ENCODE measurements around the gene TAMALIN. TPM values are rescaled to one million over a fixed set of nuclear protein-coding genes. Genes with fewer than 3 reads are reported as not detected.

TAMALIN gene
- total RNA-seq, 1 donor from 2014 or later = 22.0 TPM

DNA sequence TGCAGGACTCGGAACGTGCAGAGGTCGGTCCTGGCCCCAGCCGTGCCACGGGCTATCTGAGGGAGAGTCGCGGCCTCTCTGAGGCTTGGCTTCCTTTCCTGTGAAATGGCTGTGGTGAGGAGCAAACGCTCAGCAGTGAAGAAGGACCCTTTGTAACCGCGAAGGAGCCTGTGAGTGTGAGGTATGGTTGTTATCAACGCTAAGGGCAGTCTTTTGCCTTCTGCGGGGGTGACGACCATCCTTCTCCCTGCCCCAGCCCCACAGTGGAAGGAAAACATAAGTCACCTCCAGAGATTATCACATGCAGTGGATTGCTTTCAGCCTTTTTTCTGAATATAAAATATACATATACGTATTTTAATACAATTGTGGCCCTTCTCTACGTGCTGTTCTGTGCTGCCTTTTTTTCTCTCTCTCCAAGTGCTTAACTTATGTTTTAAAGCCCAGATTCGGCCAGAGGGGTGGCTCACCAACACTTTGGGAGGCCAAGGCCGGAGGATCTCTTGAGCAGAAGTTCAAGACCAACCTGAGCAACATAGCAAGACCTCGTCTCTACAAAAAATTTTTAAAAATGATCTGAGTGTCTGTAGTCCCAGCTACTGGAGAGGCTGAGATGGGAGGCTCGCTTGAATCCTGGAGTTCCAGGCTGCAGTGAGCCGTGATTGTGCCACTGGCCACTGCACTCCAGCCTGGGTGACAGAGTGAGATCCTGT lies 17.4 kb downstream of the TAMALIN start:
- DNase-seq (ENCODE audit: low spot score in 2 of 2, unreplicated experiment in 2 of 2) = no peak
- Mint-ChIP-seq H3K4me1 (peaks cover 18% of the 10 kb centered on the region), H3K36me3 (no peaks in the 10 kb centered on the region), H3K27me3 (ENCODE audit: low read depth) (peaks cover 25% of the 10 kb centered on the region), H3K4me3 (peak overlapping the region; percentile 67), H3K27ac (peak overlapping the region; percentile 34), H3K9me3 (no peaks in the 10 kb centered on the region)
- peak; percentile 58 for TF ChIP-seq CTCF (IDR thresholded peaks at IDR 0.05; ENCODE audit: unreplicated experiment)

DNA sequence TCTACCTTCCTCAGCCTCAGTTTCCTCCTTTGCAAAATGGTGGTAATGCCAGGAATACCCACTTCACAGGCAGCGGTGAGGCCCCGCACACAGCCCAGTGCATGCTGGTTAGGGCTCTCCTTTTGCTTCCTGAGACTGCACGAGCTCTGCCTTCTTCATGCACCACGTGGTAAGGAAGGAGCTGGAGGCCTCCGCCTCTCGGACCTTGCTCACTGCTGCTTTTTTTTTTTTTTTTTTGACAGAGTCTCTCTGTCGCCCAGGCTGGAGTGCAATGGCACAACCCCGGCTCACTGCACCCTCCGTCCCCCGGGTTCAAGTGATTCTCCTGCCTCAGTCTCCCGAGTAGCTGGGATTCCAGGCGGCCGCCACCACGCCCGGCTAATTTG lies 18.1 kb downstream of the TAMALIN start:
- Mint-ChIP-seq H3K4me3 (no peak overlapping the region), H3K4me1 (peaks cover 21% of the 10 kb centered on the region)

GRCh38 chr12:52026263-52026662 lies 19.5 kb downstream of the TAMALIN start:
- H3K27me3 Mint-ChIP-seq (ENCODE audit: low read depth) = peaks cover 18% of the 10 kb centered on the region
- no peak for TF ChIP-seq CTCF (IDR thresholded peaks at IDR 0.05; ENCODE audit: unreplicated experiment)
- H3K36me3 Mint-ChIP-seq = no peaks in the 10 kb centered on the region
- no peak overlapping the region for H3K27ac Mint-ChIP-seq
- peaks cover 14% of the 10 kb centered on the region for H3K4me1 Mint-ChIP-seq
- no peak overlapping the region for H3K4me3 Mint-ChIP-seq
- DNase-seq (ENCODE audit: low spot score in 2 of 2, unreplicated experiment in 2 of 2) = no peak
- no peaks in the 10 kb centered on the region for H3K9me3 Mint-ChIP-seq

More for the DNA sequence above, 18.1 kb downstream of the TAMALIN start:
- Mint-ChIP-seq H3K27me3 (ENCODE audit: low read depth) (peaks cover 27% of the 10 kb centered on the region), H3K9me3 (no peaks in the 10 kb centered on the region), H3K36me3 (no peaks in the 10 kb centered on the region), H3K27ac (no peak overlapping the region)
- DNase-seq (ENCODE audit: low spot score in 2 of 2, unreplicated experiment in 2 of 2) = no peak
- TF ChIP-seq CTCF (IDR thresholded peaks at IDR 0.05; ENCODE audit: unreplicated experiment) = no peak

DNA sequence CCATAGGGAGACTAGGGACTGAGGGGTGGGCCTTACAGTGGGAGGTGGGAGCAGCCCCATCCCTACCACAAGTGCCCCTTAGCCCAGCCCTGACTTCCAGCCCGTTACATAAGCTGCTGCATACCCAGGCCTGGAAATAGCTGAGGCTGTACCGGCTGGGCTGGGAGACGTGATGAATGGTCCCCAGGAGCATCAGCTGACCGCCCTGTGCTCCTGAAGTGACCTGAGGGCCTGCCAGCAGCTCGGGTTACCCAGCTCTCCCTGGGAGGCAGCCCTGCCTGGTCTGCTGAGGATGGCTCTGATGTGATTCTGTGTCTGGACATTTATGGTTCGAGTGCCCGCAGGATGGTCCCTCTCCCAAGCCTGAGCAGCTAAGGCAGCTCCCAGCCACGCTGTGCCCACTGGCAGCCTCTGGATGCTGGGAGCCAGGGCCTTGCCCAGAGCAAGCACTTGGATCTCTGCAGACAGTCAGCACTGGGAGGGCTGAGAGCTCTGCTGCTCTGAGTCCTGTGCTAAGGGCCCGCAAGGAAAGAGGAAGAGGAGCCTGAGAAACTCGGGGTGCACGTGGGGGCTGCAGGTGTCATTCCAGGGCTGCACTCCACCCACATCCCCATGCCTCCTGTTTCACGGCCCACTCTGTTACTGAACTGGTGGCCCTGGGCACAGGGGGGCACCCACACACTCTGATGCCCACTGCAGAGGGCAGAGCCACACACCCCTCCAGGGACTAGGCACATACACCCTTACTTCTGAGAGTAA lies 20.5 kb downstream of the TAMALIN start:
- no peak overlapping the region for H3K4me3 Mint-ChIP-seq
- DNase-seq (ENCODE audit: low spot score in 2 of 2, unreplicated experiment in 2 of 2) = no peak
- no peaks in the 10 kb centered on the region for H3K9me3 Mint-ChIP-seq
- H3K36me3 Mint-ChIP-seq = no peaks in the 10 kb centered on the region
- no peak overlapping the region for H3K27ac Mint-ChIP-seq
- H3K4me1 Mint-ChIP-seq = peaks cover 18% of the 10 kb centered on the region
- H3K27me3 Mint-ChIP-seq (ENCODE audit: low read depth) = peaks cover 11% of the 10 kb centered on the region
- TF ChIP-seq CTCF (IDR thresholded peaks at IDR 0.05; ENCODE audit: unreplicated experiment) = no peak

GRCh38 chr12:52029685-52030084 lies 22.9 kb downstream of the TAMALIN start:
- no peak for DNase-seq (ENCODE audit: low spot score in 2 of 2, unreplicated experiment in 2 of 2)
- Mint-ChIP-seq H3K36me3 (no peaks in the 10 kb centered on the region), H3K27me3 (ENCODE audit: low read depth) (peaks cover 11% of the 10 kb centered on the region), H3K9me3 (no peaks in the 10 kb centered on the region), H3K27ac (no peak overlapping the region), H3K4me3 (no peak overlapping the region), H3K4me1 (peaks cover 26% of the 10 kb centered on the region)
- TF ChIP-seq CTCF (IDR thresholded peaks at IDR 0.05; ENCODE audit: unreplicated experiment) = no peak
